Stimulated activated CD4-positive, alpha-beta T cell treated with anti-CD3 and anti-CD28 coated beads, Interleukin-15, amount 100 ng/mL, for 24 hours (primary cell): ENCODE data around the gene RAB36.

Experiments
- DNase-seq: peaks from one replicate; pipeline ENCODE4 v3.0.0-alpha.2; 2020

Gene RAB36

GRCh38 chr22:23163665-23164064, 18.4 kb downstream of the RAB36 start:
- DNase-seq: no peak

GRCh38 chr22:23164091-23164490, 18.8 kb downstream of the RAB36 start:
- no peak for DNase-seq

GRCh38 chr22:23166042-23166831, 21.0 kb downstream of the RAB36 start:
- no peak for DNase-seq

GRCh38 chr22:23166841-23167616, 21.8 kb downstream of the RAB36 start:
- no peak for DNase-seq

GRCh38 chr22:23168391-23169042, 23.2 kb downstream of the RAB36 start:
- no peak for DNase-seq

- DNase-seq: no peak
Observed at GRCh38 chr22:23169043-23169406, 23.7 kb downstream of the RAB36 start.

- DNase-seq: no peak
Observed at GRCh38 chr22:23175817-23176644, 30.8 kb downstream of the RAB36 start.

- DNase-seq: no peak
Observed at GRCh38 chr22:23176645-23177027, 31.4 kb downstream of the RAB36 start.

- no peak for DNase-seq
Observed at GRCh38 chr22:23177197-23177596, 31.9 kb downstream of the RAB36 start.

- DNase-seq: peak; percentile 71
Observed at GRCh38 chr22:23178512-23179254, 33.4 kb downstream of the RAB36 start.

- peak; percentile 25 for DNase-seq
Observed at GRCh38 chr22:23179381-23180299, 34.4 kb downstream of the RAB36 start.

- DNase-seq: peak; percentile 74
Observed at GRCh38 chr22:23180301-23180892, 35.1 kb downstream of the RAB36 start, which contains the start of gene BCR. BCR (plus strand) TSS chr22:23180509; CDS start chr22:23180961, 452 bp downstream.

GRCh38 chr22:23180893-23181720, 35.8 kb downstream of the RAB36 start:
- peak; percentile 45 for DNase-seq

GRCh38 chr22:23181721-23182308, 36.5 kb downstream of the RAB36 start:
- DNase-seq: peak; percentile 26

- peak; percentile 82 for DNase-seq
Observed at GRCh38 chr22:23182309-23183060, 37.2 kb downstream of the RAB36 start.

GRCh38 chr22:23183061-23183698, 37.9 kb downstream of the RAB36 start:
- peak; percentile 16 for DNase-seq

- DNase-seq: no peak
Observed at GRCh38 chr22:23184100-23184763, 39.0 kb downstream of the RAB36 start.
